Articular chondrocyte of knee joint (primary cell): ENCODE measurements around the gene DENND2A. TPM values are rescaled to one million over a fixed set of nuclear protein-coding genes. Genes with fewer than 3 reads are reported as not detected.

Source experiments
- small RNA-seq: library from RNA; depleted of rRNA; stranded (forward); fragments of <200 nt; gene quantifications from one replicate; pipeline ENCODE3, GENCODE V24; 2012
- total RNA-seq: library from RNA; depleted of rRNA; stranded (reverse); fragments of >200 nt; gene quantifications from 2 replicates; pipeline ENCODE4 v1.2.3, GENCODE V29; 2012

DENND2A gene, protein sequence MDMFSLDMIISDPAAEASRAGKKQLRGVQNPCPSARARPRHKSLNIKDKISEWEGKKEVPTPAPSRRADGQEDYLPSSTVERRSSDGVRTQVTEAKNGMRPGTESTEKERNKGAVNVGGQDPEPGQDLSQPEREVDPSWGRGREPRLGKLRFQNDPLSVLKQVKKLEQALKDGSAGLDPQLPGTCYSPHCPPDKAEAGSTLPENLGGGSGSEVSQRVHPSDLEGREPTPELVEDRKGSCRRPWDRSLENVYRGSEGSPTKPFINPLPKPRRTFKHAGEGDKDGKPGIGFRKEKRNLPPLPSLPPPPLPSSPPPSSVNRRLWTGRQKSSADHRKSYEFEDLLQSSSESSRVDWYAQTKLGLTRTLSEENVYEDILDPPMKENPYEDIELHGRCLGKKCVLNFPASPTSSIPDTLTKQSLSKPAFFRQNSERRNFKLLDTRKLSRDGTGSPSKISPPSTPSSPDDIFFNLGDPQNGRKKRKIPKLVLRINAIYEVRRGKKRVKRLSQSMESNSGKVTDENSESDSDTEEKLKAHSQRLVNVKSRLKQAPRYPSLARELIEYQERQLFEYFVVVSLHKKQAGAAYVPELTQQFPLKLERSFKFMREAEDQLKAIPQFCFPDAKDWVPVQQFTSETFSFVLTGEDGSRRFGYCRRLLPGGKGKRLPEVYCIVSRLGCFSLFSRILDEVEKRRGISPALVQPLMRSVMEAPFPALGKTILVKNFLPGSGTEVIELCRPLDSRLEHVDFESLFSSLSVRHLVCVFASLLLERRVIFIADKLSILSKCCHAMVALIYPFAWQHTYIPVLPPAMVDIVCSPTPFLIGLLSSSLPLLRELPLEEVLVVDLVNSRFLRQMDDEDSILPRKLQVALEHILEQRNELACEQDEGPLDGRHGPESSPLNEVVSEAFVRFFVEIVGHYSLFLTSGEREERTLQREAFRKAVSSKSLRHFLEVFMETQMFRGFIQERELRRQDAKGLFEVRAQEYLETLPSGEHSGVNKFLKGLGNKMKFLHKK
- 0.78 and 0.97 TPM in 2 replicates for total RNA-seq

DNA sequence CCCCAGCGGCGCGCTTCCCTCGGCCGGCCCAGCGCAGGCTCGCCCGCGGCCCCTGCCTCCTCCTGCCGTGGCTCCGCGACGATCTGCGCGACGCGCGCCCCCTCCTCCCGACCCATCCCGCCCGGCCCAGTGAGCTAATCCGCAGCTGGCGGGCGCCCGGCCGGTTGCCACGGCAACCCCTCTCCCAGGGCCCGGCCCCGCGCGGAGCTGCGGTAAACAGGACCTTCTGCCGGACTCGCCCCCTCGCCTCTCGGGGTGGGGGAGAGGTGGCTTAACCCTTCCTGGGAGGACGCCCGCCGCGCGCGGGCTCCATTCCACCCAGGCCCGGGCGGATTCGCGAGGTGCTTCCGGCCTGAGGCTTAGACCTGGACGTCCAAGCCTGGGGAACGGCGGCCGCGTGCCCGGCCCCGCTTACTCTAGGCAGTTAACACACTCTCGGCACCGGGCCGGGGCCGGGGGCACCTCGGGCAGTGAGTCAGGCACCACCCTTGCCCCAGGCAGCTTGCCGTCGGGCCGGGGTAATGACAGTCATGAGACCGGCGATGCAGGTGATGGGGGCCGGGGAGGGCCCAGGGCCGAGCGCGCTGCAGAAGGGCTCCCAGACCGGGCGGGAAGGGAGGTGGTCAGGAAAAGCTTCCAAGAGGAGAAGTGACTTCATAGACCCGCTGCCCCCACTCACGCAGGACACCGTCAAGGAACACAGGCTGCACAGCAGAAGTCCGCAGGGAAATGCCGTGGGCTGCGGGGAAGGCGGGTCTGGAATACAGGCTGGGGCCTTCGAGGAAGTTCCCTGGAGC, at the start of gene DENND2A:
TSS of gene DENND2A (minus strand) at position 87 of the 797 bp plus-strand sequence. CDS start 38,416 bp downstream, outside the sequence.

DNA sequence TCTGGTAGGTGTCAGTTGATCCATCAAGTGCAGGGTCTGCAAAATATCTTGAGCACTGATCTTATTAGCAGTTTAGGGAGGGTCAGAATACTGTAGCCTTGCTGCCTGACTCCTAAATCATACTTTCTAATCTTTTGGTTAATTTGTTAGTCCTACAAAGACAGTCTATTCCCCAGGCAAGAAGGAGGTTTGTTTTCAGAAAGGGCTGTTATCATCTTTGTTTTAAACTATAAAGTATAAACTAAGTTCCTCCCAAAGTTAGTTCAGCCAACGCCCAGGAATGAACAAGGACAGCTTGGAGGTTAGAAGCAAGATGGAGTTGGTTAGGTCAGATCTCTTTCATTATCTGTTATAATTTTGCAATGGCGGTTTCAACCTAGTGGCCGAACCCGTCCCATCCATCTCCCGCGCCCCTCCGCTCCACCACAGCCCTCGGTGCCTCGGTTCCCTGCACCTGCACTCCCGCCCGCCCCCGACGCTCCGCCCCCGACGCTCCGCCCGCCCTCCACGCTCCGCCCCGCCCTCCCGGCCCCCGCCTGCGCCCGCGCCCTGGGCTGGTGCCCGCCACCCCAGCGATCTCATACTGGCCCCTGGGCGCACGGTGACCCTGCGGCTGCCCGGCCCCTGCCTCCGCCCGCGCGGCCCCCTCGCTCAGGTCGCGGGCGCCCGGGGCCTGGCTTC, 31.9 kb upstream of the DENND2A start, which contains the start of gene ADCK2:
TSS of gene ADCK2 (plus strand) at position 564 of the 681 bp plus-strand sequence. CDS start 386 bp downstream, outside the sequence.

DNA sequence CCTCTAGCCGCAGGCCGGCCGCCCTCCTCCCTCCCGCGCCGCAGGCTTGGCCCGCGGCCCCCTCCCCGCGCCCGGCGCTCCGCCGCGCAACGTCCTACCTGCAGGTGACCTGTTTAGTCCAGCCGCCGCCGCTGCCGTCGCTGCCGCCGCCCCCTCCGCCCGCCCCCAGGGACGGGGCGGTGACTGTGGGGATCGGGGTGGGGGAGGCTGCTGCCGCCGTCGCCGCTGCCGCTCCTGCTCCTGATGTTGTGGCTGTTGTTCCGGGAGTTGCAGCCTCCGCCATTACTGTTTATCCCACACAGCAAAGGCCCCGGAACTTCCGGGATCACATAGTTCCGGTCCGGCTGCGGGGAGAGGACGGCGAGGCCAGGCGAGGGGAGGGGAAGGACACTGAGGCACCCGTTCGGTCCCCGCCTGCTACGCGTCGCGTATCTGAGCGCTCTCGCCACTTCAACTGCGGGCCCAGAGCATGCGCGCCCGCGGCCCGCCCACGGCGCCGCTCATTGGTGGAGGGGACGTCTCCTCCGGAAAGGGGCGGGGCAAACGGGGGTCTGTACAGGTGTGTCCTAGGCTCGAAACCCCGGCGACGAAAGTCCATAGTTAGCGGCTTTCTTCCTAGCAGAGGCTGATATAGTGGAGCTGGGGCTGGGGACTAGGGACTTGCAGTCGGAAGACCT, 161.4 kb downstream of the DENND2A start, which contains the start of gene MKRN1:
TSS of gene MKRN1 (minus strand) at position 444 of the 677 bp plus-strand sequence. CDS start at position 283, 161 bp downstream.

Small RNA genes within 50 kb of the gene (small RNA-seq; reads per million reads assigned to genes)
- gene RF00019 = not detected
- not detected for gene RN7SL771P

Other genes starting within 250 kb of the DENND2A start
- 49.2 and 58.7 TPM in 2 replicates for gene SLC37A3, start 242.3 kb downstream of the DENND2A start, total RNA-seq
- 0.22 TPM in 1 of 2 replicates, not detected in the other for gene RAB19, start 236.8 kb downstream of the DENND2A start, total RNA-seq
- gene MKRN1, start 161.3 kb downstream of the DENND2A start, total RNA-seq = 65.6 and 67.3 TPM in 2 replicates
- 15.8 and 18.7 TPM in 2 replicates for gene ADCK2, start 32.1 kb upstream of the DENND2A start, total RNA-seq
- gene NDUFB2, start 55.9 kb upstream of the DENND2A start, total RNA-seq = 128 and 181 TPM in 2 replicates